Measurements from ENCODE around the gene PRPSAP1. TPM values are rescaled to one million over a fixed set of nuclear protein-coding genes. Genes with fewer than 3 reads are reported as not detected.
"Not testable (repeated sequence)": the region's sequence is repeated elsewhere in the genome, so short reads cannot be mapped to it uniquely, and the experiment has no call there.

Gene PRPSAP1
- total RNA-seq, 1 experiment from 2014 or later = 27.6 TPM

DNA sequence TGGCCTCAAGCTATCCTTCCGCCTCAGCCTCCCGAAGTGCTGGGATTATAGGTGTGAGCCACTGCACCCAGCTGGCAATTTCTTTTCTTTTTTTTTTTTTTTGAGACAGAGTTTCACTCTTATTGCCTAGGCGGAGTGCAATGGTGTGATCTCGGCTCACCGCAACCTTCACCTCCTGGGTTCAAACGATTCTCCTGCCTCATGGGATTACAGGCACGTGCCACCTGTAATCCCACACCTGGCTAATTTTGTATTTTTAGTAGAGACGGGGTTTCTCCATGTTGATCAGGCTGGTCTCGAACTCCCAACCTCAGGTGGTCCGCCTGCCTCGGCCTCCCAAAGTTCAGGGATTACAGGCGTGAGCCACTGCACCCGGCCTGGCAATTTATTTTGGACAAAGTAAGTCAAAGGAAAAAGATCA lies 86.1 kb downstream of the PRPSAP1 start:
- not testable (repeated sequence) for H3K36me3 ChIP-seq (ENCODE audit: insufficient read depth, low read length); DNase-seq; H2AFZ ChIP-seq (ENCODE audit: low read length); H3K27me3 ChIP-seq (ENCODE audit: low read length); H4K20me1 ChIP-seq (ENCODE audit: insufficient read depth, low read depth, low read length); H3K9me2 ChIP-seq (replicated peaks; ENCODE audit: insufficient read depth, low read length); H3K9me3 ChIP-seq (ENCODE audit: low read length)
- Histone ChIP-seq H3K4me2 (ENCODE audit: low read depth, low read length, poor library complexity, severe bottlenecking) (peak overlapping the region; percentile 72), H3K4me1 (ENCODE audit: low read length) (peaks cover 60% of the 10 kb centered on the region), H3K4me3 (ENCODE audit: low read length) (peak overlapping the region; percentile 39; the same call in 1 of the 2 replicates), H3K79me2 (ENCODE audit: low read length) (peaks cover 19% of the 10 kb centered on the region), H3K9ac (ENCODE audit: low read length) (peak overlapping the region; percentile 55), H3K27ac (ENCODE audit: low read length) (peak overlapping the region; percentile 67)

DNA sequence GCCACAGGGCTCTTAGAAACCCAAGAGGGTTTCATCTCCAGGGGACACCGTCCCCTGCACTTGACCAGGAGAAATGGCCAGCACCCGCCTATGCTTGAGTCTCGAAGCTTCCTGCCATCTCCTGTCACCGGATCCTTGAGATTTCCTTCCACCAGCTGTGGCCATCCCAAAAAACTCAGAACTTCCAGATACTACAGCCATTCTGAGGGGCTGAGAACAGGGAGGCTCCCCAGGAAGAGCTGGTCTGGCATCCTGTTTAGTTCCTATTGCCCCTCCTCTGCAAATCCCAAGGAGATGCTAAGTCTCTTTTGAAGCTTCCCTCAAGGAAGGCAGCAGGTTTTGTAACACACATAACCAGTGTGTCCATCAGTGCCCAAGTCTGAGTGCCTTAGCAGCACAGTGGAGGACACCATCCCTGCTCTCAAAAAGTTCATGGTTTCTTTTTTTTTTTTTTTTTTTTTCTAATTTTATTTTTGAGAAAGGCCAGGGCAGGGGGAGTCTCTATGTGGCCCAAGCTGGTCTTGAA lies 86.6 kb downstream of the PRPSAP1 start:
- Histone ChIP-seq H3K9me3 (ENCODE audit: low read length) (no peaks in the 10 kb centered on the region), H3K9me2 (replicated peaks; ENCODE audit: insufficient read depth, low read length) (no peaks in the 10 kb centered on the region), H2AFZ (ENCODE audit: low read length) (no peak overlapping the region), H3K36me3 (ENCODE audit: insufficient read depth, low read length) (no peaks in the 10 kb centered on the region), H4K20me1 (ENCODE audit: insufficient read depth, low read depth, low read length) (no peaks in the 10 kb centered on the region), H3K4me3 (ENCODE audit: low read length) (peak overlapping the region; percentile 92; the same call in 1 of the 2 replicates), H3K4me1 (ENCODE audit: low read length) (peaks cover 60% of the 10 kb centered on the region), H3K9ac (ENCODE audit: low read length) (peak overlapping the region; percentile 92), H3K27me3 (ENCODE audit: low read length) (no peaks in the 10 kb centered on the region), H3K27ac (ENCODE audit: low read length) (peak overlapping the region; percentile 8; the same call in 1 of the 2 replicates), H3K79me2 (ENCODE audit: low read length) (peaks cover 19% of the 10 kb centered on the region), H3K4me2 (ENCODE audit: low read depth, low read length, poor library complexity, severe bottlenecking) (peak overlapping the region; percentile 72)
- no peak for DNase-seq

DNA sequence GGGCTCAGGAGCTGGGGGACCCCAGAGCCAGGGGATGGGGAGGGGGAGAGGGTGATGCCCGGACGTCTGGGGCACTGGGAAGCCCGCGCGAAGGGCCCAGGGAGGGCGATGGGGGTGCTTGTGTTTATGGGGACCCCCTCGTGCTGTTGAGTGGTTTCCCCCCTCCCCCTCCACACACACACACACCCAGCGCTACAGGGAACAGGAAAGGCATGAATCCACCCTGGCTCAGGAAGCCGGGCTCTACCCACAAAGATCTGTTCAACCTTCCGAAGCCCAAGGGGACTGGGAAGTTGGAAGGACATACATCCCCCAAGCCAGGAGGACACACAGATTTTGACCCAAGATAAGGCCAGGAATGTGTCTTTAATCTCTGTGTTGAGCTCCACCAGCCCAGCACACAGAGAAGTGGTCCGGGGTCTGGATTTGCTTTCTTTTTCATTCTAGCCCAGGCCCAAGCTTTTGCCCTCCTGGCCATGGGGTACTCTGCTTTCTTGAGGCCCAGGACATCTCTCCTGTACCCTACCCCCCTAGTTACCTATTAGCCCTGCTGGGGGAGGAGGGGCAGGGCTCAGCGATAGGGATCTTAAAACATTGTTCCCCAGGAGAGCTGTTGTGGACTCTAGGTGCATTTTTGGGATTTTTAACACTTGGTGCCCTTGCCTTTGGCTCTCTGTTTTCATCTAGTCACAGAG lies 87.3 kb downstream of the PRPSAP1 start:
- Histone ChIP-seq H3K4me1 (ENCODE audit: low read length) (peaks cover 57% of the 10 kb centered on the region), H3K4me3 (ENCODE audit: low read length) (peak overlapping the region; percentile 92), H3K27ac (ENCODE audit: low read length) (peak overlapping the region; percentile 8), H3K9me2 (replicated peaks; ENCODE audit: insufficient read depth, low read length) (no peaks in the 10 kb centered on the region), H3K79me2 (ENCODE audit: low read length) (peaks cover 19% of the 10 kb centered on the region), H3K27me3 (ENCODE audit: low read length) (no peaks in the 10 kb centered on the region), H3K9me3 (ENCODE audit: low read length) (no peaks in the 10 kb centered on the region), H2AFZ (ENCODE audit: low read length) (no peak overlapping the region), H3K36me3 (ENCODE audit: insufficient read depth, low read length) (no peaks in the 10 kb centered on the region), H3K9ac (ENCODE audit: low read length) (peak overlapping the region; percentile 92), H4K20me1 (ENCODE audit: insufficient read depth, low read depth, low read length) (no peaks in the 10 kb centered on the region), H3K4me2 (ENCODE audit: low read depth, low read length, poor library complexity, severe bottlenecking) (peak overlapping the region; percentile 72)
- DNase-seq = peak; percentile 51

DNA sequence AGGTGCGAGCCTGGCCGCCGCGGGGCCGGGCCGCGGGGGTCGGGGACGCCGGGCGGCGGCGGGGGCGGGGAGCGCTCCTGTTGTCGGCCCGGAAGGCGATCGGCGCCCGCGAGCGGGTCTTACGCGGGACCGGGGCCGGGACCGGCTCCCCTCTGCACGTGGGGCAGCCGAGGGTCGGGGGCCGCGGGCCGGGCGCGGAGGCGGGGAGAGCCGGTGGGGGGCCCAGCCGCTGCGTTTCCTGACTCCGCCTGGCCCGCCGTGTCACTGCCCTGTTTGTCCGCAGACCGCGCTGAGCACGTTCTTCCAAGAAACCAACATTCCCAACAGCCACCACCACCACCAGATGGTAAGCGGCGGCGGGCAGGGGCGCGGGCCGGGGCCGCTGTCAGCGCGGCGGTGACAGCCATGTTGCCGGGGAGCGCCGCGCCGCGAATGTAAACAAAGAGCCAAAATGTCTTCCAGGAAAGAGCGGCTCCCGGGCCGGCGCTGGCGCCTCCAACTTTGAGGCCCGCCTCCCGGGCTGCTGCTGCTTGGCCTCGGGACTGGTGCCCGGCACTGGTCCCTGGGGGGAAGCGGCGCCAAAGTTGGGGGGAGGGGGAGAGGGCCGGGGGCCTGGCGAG lies 88.0 kb downstream of the PRPSAP1 start:
- Histone ChIP-seq H3K9me2 (replicated peaks; ENCODE audit: insufficient read depth, low read length) (no peaks in the 10 kb centered on the region), H3K9me3 (ENCODE audit: low read length) (no peaks in the 10 kb centered on the region), H3K4me3 (ENCODE audit: low read length) (peak overlapping the region; percentile 92), H3K4me2 (ENCODE audit: low read depth, low read length, poor library complexity, severe bottlenecking) (peak overlapping the region; percentile 72), H4K20me1 (ENCODE audit: insufficient read depth, low read depth, low read length) (no peaks in the 10 kb centered on the region), H2AFZ (ENCODE audit: low read length) (no peak overlapping the region), H3K9ac (ENCODE audit: low read length) (peak overlapping the region; percentile 92), H3K27ac (ENCODE audit: low read length) (no peak overlapping the region), H3K4me1 (ENCODE audit: low read length) (peaks cover 55% of the 10 kb centered on the region), H3K27me3 (ENCODE audit: low read length) (no peaks in the 10 kb centered on the region), H3K36me3 (ENCODE audit: insufficient read depth, low read length) (no peaks in the 10 kb centered on the region), H3K79me2 (ENCODE audit: low read length) (peaks cover 19% of the 10 kb centered on the region)
- DNase-seq = peak; percentile 71

DNA sequence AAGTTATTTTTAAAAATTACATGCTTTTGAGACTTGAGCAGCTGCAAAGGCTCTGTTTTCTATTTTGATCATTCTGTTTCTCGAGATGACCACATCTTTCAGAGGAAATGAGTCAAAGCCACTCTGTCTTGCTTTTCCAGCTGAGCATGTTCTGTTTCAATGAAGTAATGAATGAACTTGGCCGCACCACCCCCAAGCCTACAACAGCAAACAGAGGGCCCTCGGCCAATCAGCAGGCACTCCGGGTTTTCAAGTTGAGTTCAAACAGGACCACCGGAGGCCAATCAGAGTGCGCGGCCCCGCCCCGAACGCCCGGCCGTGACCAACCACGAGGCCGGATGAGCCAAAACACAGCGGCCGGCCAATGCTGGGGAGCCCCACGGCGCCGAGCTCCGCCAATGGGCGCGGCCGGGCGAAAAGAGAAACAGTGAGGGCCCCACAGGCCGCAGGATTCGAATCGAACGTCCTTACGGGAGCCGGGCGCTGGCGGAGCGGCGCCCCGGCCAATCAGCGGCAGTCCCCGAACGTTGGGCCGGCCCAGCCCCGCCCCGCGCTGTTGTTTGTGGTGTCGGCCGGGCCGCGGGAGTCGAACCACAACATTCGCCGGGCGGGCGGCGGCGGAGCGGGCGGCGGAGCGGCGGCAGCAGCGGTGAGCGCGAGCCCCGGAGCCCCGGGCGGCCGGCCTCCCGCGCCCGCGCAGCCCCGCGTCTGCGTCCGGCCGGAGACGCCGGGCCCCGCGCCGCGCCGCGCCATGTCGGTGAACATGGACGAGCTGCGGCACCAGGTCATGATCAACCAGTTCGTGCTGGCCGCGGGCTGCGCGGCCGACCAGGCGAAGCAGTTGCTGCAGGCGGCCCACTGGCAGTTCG lies 88.7 kb downstream of the PRPSAP1 start, which contains the start of gene UBALD2:
UBALD2 (plus strand) TSS at position 594 of the 869 bp plus-strand sequence; CDS start at position 752, 158 bp downstream.
- peaks cover 61% of the 10 kb centered on the region for H3K4me1 ChIP-seq (ENCODE audit: low read length)
- peaks cover 19% of the 10 kb centered on the region for H3K79me2 ChIP-seq (ENCODE audit: low read length)
- H3K9ac ChIP-seq (ENCODE audit: low read length) = peak within 1 kb of the TSS; percentile 92
- no peaks in the 10 kb centered on the region for H4K20me1 ChIP-seq (ENCODE audit: insufficient read depth, low read depth, low read length)
- H3K4me3 ChIP-seq (ENCODE audit: low read length) = peak within 1 kb of the TSS; percentile 92
- no peaks in the 10 kb centered on the region for H3K27me3 ChIP-seq (ENCODE audit: low read length)
- no peaks in the 10 kb centered on the region for H3K9me3 ChIP-seq (ENCODE audit: low read length)
- H3K27ac ChIP-seq (ENCODE audit: low read length) = peak within 1 kb of the TSS; percentile 80
- H3K9me2 ChIP-seq (replicated peaks; ENCODE audit: insufficient read depth, low read length) = no peaks in the 10 kb centered on the region
- peak within 1 kb of the TSS; percentile 84 for H2AFZ ChIP-seq (ENCODE audit: low read length)
- peak; percentile 99 for DNase-seq
- H3K4me2 ChIP-seq (ENCODE audit: low read depth, low read length, poor library complexity, severe bottlenecking) = peak within 1 kb of the TSS; percentile 87
- H3K36me3 ChIP-seq (ENCODE audit: insufficient read depth, low read length) = no peaks in the 10 kb centered on the region

DNA sequence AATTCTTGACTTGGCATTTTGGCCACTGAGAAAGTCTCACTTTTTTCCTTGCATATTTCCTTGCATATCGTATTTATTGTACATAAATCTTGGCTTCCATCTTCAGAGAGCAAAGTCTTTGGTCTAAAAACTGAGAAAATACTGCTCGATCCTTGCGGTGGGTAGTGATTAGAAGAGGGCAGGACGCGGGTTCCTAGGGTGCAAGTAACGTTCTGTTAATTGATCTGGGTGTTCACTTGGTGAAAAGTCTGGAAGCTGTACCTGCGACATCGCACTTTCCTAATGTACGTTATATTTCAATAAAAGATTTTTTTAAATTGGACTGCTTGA lies 89.3 kb downstream of the PRPSAP1 start:
- no peaks in the 10 kb centered on the region for H3K36me3 ChIP-seq (ENCODE audit: insufficient read depth, low read length)
- no peak for DNase-seq
- H3K4me3 ChIP-seq (ENCODE audit: low read length) = peak overlapping the region; percentile 58
- H3K27me3 ChIP-seq (ENCODE audit: low read length) = no peaks in the 10 kb centered on the region
- peaks cover 64% of the 10 kb centered on the region for H3K4me1 ChIP-seq (ENCODE audit: low read length)
- H3K9me2 ChIP-seq (replicated peaks; ENCODE audit: insufficient read depth, low read length) = no peaks in the 10 kb centered on the region
- peak overlapping the region; percentile 80 for H3K27ac ChIP-seq (ENCODE audit: low read length)
- peak overlapping the region; percentile 84 for H2AFZ ChIP-seq (ENCODE audit: low read length)
- H3K4me2 ChIP-seq (ENCODE audit: low read depth, low read length, poor library complexity, severe bottlenecking) = peak overlapping the region; percentile 87
- H3K79me2 ChIP-seq (ENCODE audit: low read length) = peaks cover 19% of the 10 kb centered on the region
- peak overlapping the region; percentile 62 for H3K9ac ChIP-seq (ENCODE audit: low read length)
- no peaks in the 10 kb centered on the region for H3K9me3 ChIP-seq (ENCODE audit: low read length)
- no peaks in the 10 kb centered on the region for H4K20me1 ChIP-seq (ENCODE audit: insufficient read depth, low read depth, low read length)

- Histone ChIP-seq H3K4me1 (ENCODE audit: low read length) (peaks cover 64% of the 10 kb centered on the region), H3K9me3 (ENCODE audit: low read length) (no peaks in the 10 kb centered on the region), H4K20me1 (ENCODE audit: insufficient read depth, low read depth, low read length) (no peaks in the 10 kb centered on the region), H3K36me3 (ENCODE audit: insufficient read depth, low read length) (no peaks in the 10 kb centered on the region), H2AFZ (ENCODE audit: low read length) (peak overlapping the region; percentile 84; the same call in 1 of the 2 replicates), H3K27ac (ENCODE audit: low read length) (peak overlapping the region; percentile 80; the same call in 1 of the 2 replicates), H3K9me2 (replicated peaks; ENCODE audit: insufficient read depth, low read length) (no peaks in the 10 kb centered on the region), H3K27me3 (ENCODE audit: low read length) (no peaks in the 10 kb centered on the region), H3K79me2 (ENCODE audit: low read length) (peaks cover 19% of the 10 kb centered on the region), H3K4me3 (ENCODE audit: low read length) (peak overlapping the region; percentile 58; the same call in 1 of the 2 replicates), H3K4me2 (ENCODE audit: low read depth, low read length, poor library complexity, severe bottlenecking) (peak overlapping the region; percentile 87), H3K9ac (ENCODE audit: low read length) (peak overlapping the region; percentile 62)
- no peak for DNase-seq
Measured at GRCh38 chr17:76263896-76264295, 89.8 kb downstream of the PRPSAP1 start.

All from Karpas-422 (cell line).